WERI-Rb-1 (cell line): ENCODE results near the gene RUNDC3A.
A peak's percentile ranks its signal among the peaks of the same experiment; 100 is the strongest.
"Not testable (repeated sequence)": the region's sequence is repeated elsewhere in the genome, so short reads cannot be mapped to it uniquely, and the experiment has no call there.

Source experiments
- DNase-seq: peaks from one replicate; pipeline ENCODE4 v3.0.0-alpha.2; 2020
- H3K27ac ChIP-seq: fragments of 250-450 bp; sonication (Bioruptor Pico); 2 replicates; pipeline ENCODE4 v1.5.1; 2020; ENCODE audit warnings: mild to moderate bottlenecking, moderate library complexity
- H3K27me3 ChIP-seq: fragments of 250-450 bp; sonication (Bioruptor Pico); 2 replicates; pipeline ENCODE4 v1.5.1; 2021; ENCODE audit warnings: mild to moderate bottlenecking, low read depth, moderate library complexity; ENCODE audit not compliant: insufficient read depth, severe bottlenecking
- H3K36me3 ChIP-seq: fragments of 250-450 bp; sonication (Bioruptor Pico); 2 replicates; pipeline ENCODE4 v1.5.1; 2020; ENCODE audit warnings: mild to moderate bottlenecking, moderate library complexity
- H3K4me3 ChIP-seq: 2 replicates; pipeline ENCODE4 v1.5.1; 2011; ENCODE audit warnings: low read depth, mild to moderate bottlenecking, control low read depth, low read length
- H3K9me3 ChIP-seq: fragments of 250-450 bp; sonication (Bioruptor Pico); 2 replicates; pipeline ENCODE4 v1.5.1; 2021; ENCODE audit warnings: mild to moderate bottlenecking, moderate library complexity; ENCODE audit not compliant: severe bottlenecking
- CTCF ChIP-seq: IDR thresholded peaks from 2 replicates; pipeline ENCODE4 v1.5.1; 2011; ENCODE audit warnings: low read depth, mild to moderate bottlenecking, control low read depth, inconsistent platforms, low read length

Gene RUNDC3A

GRCh38 chr17:44335564-44335963, 27.2 kb downstream of the RUNDC3A start:
- Histone ChIP-seq H3K27ac (no peak overlapping the region), H3K9me3 (no peaks in the 10 kb centered on the region), H3K36me3 (no peaks in the 10 kb centered on the region), H3K27me3 (no peaks in the 10 kb centered on the region), H3K4me3 (no peak overlapping the region)
- DNase-seq = no peak
- no peak for TF ChIP-seq CTCF

- Histone ChIP-seq H3K36me3 (no peaks in the 10 kb centered on the region), H3K27me3 (no peaks in the 10 kb centered on the region), H3K27ac (no peak overlapping the region), H3K4me3 (no peak overlapping the region), H3K9me3 (no peaks in the 10 kb centered on the region)
- no peak for DNase-seq
- TF ChIP-seq CTCF = no peak
Observed at GRCh38 chr17:44335968-44336367, 27.6 kb downstream of the RUNDC3A start.

DNA sequence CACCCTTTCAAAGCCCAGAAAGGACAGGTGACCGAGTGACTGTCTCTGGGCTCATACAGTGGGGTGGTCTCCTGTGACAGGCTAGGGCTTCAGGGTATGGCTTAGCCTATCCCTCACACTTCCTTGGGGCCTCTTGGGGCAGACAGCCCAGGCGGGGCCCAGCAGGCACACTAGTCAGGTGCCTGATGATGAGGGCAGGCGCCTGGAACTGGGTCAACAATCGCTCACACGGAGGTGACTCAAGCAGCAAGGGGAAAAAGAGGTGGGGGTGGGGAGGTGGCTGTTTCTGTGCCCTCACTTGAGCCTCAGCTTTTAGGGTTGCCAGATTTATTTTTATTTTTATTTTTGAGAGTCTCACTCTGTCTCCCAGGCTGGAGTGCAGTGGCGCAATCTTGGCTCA, 30.3 kb downstream of the RUNDC3A start:
- DNase-seq = no peak
- no peak for TF ChIP-seq CTCF
- no peaks in the 10 kb centered on the region for H3K36me3 ChIP-seq
- no peaks in the 10 kb centered on the region for H3K27me3 ChIP-seq
- no peak overlapping the region for H3K4me3 ChIP-seq
- peak overlapping the region; percentile 36 for H3K27ac ChIP-seq
- H3K9me3 ChIP-seq = no peaks in the 10 kb centered on the region

- not testable (repeated sequence) for H3K27me3 ChIP-seq, H3K4me3 ChIP-seq, H3K36me3 ChIP-seq, H3K27ac ChIP-seq, DNase-seq, H3K9me3 ChIP-seq
Observed at GRCh38 chr17:44340553-44340952, 32.2 kb downstream of the RUNDC3A start.

DNA sequence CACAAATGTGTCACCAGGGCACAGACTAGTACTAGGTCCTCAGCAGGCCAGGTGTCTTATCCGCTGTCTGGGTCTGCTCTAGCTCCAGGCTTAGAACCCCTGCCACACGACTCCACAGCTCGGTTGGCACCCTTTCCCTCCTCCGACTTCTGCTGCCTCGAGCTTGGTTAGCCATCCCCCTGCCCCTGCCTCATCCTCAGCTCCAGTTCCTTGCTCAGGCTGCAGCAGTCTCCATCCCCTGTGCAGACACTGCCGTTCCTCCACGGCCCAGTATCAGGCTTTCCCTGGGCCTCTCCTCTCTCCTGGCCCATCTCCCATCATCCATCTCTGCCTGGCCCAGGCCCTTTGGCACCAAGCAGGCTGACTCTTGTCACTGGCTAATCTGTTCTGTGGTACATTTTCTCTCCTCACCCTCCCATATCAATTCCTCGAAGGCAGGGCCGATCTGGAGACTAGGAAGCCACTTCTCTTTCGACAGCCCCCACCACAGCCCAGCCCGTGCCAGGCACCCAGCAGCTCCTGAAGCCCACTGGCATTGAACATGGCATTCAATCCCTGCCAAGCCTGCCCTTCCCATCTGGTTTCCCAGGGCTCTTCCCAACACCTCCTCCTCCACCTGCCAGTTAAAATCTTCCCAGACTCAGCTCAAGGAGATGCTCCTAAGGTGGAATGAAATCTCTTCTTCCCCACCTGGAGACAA, 35.3 kb downstream of the RUNDC3A start:
- H3K27ac ChIP-seq = no peak overlapping the region
- no peak for DNase-seq
- no peak for TF ChIP-seq CTCF
- no peak overlapping the region for H3K4me3 ChIP-seq
- H3K36me3 ChIP-seq = no peaks in the 10 kb centered on the region
- H3K27me3 ChIP-seq = no peaks in the 10 kb centered on the region
- no peaks in the 10 kb centered on the region for H3K9me3 ChIP-seq

DNA sequence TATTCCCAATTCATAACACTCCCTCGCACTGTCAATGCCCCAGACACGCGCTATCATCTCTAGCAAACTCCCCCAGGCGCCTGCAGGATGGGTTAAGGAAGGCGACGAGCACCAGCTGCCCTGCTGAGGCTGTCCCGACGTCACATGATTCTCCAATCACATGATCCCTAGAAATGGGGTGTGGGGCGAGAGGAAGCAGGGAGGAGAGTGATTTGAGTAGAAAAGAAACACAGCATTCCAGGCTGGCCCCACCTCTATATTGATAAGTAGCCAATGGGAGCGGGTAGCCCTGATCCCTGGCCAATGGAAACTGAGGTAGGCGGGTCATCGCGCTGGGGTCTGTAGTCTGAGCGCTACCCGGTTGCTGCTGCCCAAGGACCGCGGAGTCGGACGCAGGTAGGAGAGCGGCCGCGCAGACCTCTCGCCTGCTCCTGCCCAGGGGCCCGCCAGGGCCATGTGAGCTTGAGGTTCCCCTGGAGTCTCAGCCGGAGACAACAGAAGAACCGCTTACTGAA, 36.6 kb downstream of the RUNDC3A start, which contains the start of gene GRN:
Gene GRN, plus strand, starts transcription at position 364 of the 515 bp plus-strand sequence. CDS start 3,863 bp downstream, outside the sequence.
- TF ChIP-seq CTCF = no peak
- peak; percentile 98 for DNase-seq
- H3K9me3 ChIP-seq = no peaks in the 10 kb centered on the region
- H3K27ac ChIP-seq = peak within 1 kb of the TSS; percentile 54
- H3K36me3 ChIP-seq = peaks cover 4% of the 10 kb centered on the region; the same call in 1 of the 2 replicates
- peak within 1 kb of the TSS; percentile 80 for H3K4me3 ChIP-seq
- H3K27me3 ChIP-seq = no peaks in the 10 kb centered on the region
